Activated CD4-positive, alpha-beta T cell treated with anti-CD3 and anti-CD28 coated beads, Interleukin-2, amount 50 U/mL, for 48 hours (primary cell): ENCODE data around the gene VPREB1.
"Not testable (repeated sequence)": the region's sequence is repeated elsewhere in the genome, so short reads cannot be mapped to it uniquely, and the experiment has no call there.

Source experiments
- DNase-seq, 2 experiments: peaks; one replicate each; pipeline ENCODE4 v3.0.0-alpha.2; 2020

VPREB1 gene

GRCh38 chr22:22214819-22215329 is 29.7 kb upstream of the VPREB1 start:
- no peak for DNase-seq

DNA sequence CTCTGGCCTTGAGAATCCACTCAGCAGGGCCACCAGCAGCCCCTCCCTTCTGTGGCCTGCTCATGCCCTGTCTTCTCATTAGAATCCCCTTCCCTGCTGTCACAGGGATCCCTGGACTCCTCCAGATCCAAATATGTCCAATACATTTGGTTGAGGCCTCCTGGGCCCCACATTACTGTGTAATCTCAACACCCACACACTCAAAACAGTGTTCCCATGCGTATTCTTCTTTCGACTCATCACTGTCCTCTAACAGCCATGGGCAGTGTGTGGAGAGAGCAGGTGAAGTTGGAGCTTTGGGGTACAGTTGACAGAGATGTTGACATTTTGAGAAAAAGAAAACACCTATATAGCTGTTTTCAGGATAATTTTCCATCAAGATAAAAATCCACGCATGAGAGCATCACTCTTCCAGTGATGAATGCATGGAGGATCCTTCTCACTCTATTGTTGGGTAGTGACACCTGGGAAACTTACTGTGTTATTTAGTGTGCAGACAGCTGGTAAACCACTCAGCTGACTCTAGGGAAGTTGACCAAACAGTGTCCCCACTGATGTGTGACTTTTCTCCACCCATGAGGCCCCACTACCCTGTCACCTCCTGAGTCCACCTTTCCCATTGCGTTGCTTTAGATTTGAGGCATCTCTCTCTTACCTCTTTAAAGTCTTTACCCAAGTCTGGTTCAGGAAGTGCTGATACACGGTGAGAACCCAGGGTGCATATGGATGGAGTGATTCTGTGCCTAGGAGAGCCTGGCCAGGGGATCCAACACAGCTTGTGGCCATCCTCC is 28.7 kb upstream of the VPREB1 start:
- no peak for DNase-seq

DNA sequence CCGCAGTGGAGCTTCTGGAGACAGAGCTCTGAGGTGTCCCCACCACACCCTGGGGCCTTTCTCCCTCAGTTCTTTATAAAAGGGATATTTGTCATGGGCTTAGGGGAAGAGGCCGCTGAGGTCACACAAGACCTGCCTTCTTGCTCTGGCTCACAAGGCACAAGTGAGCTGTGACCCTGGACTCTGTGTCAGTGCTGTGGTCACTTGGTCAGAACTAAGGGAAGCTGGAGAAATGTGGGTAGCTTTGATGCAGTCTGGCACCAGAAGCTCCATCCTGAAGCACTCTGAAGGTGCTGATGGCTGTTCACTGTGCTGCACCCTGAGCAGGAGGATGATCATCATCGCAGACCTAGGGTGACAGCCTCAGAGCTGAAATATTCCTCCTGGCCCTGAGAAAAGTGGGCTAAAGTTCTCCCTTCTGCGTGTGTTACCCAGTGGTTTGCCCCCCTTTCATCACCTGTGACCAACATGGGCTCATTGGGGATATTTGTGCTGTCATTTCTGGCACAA is 28.1 kb upstream of the VPREB1 start:
- DNase-seq, result no peak

DNA sequence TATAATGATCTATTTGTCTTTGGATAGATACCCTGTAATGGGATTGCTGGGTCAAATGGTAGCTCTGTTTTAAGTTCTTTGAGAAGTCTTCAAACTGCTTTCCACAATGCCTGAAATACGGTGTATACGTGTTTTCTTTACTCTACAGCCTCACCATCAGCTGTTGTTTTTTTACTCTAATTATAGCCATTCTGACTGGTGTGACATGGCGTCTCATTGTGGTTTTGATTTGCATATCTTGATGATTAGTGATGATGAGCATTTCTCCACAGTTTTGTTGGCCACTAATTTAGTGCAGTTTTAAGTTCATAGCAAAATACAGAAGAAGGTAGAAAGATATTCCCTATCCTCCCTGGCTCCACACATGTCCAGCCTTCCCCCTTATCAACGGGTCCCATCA is 26.3 kb upstream of the VPREB1 start:
- no peak for DNase-seq

- no peak for DNase-seq
Observed at GRCh38 chr22:22219140-22219996, 25.2 kb upstream of the VPREB1 start.

GRCh38 chr22:22221043-22221442 is 23.5 kb upstream of the VPREB1 start:
- not testable (repeated sequence) for DNase-seq

DNA sequence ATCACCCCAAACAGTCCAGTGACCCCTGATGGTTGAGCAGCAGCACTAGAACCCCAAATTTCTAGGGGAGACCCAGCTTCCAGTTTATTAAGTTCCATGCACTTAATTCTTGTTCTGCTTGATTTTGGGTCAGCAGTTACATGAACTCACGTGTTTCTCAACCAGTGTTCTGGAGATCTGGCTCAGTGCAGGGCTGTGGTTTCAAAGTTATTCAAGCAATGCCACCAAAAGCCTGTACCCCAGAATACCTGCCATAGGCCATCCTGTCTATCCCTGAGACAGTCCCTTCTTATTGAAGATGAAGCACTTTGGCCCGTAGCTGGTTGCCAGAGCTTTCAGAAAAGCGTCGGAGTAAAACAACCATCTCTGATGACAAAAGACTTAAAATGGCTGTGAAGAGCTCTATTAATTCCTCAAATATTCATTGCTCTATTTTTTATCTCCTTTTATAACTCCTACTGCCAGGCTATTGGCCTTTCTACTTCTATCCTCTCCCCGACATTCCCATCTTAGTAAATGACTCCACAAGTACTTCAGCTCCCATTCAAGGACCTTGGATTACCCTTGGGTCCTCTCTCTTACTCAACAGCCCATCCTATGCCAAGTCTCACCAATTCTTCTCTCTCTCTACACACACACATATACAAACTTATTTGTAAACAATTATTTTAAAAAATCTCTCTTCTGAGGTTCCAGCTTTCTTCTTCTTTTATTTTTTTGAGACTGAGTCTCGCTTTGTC is 18.0 kb upstream of the VPREB1 start:
- no peak for DNase-seq

DNA sequence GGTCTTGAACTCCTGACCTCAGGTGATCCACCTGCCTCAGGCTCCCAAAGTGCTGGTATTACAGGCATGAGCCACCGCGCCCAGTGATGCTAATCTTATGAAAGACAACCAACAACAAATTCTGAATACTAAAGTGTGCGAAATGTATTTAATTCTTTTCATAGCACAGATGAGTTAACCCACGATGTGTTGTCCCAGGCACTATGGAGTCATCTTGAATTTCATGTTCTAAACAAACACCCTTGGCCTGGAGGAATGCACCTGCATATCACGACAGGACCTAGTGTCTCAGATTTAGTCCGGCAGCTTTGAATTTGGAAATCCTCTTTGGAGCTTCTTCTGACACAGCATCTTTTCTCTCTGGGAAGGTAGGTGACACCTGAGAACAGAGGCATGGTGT is 16.2 kb upstream of the VPREB1 start:
- no peak for DNase-seq

DNA sequence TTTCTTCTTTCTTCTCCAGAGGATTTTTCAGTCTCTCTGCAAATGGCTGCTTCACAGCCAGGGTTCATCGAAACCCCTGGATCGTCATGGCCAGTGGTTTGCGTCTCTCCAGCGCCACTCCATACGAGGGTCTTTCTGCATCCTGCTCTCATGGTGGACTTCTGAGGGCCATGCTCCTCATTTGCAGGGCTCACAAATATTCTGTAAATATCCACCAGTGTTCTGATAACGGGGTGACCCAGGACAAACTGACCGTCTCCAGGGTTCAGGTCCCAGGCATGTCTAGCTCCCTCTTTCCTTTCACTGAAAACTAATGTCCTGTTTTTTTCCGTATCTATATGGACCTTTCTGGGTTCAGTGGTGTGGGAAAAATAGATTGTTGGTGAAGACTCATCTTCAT is 15.7 kb upstream of the VPREB1 start:
- no peak for DNase-seq

- DNase-seq, result no peak
Observed at GRCh38 chr22:22229683-22230420, 14.7 kb upstream of the VPREB1 start.

GRCh38 chr22:22230438-22230837 is 14.1 kb upstream of the VPREB1 start:
- no peak for DNase-seq

- DNase-seq, result no peak
Observed at GRCh38 chr22:22233081-22233480, 11.5 kb upstream of the VPREB1 start.

- peak; percentile 71 to 80 for DNase-seq
Observed at GRCh38 chr22:22235558-22235957, 9.0 kb upstream of the VPREB1 start.

GRCh38 chr22:22237521-22237920 is 7.1 kb upstream of the VPREB1 start:
- DNase-seq, result no peak

GRCh38 chr22:22239311-22239939 is 5.2 kb upstream of the VPREB1 start:
- no peak for DNase-seq

DNA sequence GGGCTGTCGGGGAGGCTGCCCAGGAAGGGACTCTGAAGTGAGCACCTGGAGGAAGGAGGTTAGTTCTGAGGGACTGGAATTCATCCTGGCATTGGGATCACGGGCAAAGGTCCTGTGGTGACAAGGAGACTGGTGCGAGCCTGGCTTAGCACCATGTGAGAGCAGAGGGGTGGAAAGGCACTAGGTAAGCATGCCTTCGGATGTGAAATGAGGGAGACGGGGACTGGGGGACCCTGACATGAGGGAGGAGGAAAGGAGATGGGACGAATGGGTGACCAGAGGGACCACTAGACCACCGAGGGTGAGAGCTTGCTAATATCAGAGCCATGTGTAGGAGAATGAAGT is 3.1 kb upstream of the VPREB1 start:
- no peak for DNase-seq

- DNase-seq, result no peak
Observed at GRCh38 chr22:22242488-22242887, 2.1 kb upstream of the VPREB1 start.

DNA sequence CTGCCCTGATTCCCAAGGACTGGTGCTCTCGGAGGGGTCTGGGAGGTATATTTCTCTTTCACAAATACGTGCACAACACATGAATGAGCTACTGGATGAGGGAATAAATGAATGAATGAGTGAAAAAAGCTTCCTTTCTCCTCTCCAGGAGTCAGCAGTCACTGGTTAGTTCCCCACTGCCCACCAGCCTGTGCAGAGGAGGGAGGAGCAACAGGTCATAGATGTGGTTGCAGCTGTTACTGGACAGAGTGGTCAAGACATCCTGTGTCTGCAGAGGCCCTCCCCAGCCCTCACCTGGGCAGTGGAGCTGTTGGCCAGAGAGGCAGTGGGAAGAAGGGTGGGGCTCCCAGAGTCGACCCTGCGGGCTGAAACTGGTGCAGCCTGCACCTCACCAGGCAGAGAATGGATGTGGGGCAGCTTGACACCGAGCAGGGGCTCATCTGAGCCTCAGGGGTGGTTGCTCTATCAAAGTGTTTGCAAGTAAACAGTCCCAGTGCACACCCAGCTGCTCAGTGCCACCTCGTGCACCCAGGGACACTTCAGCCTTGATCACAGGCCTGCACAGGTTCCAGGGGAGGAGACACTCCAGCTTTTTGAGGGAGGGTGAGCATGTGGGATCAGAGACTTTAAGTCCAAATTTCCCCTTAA is 1.4 kb upstream of the VPREB1 start:
- DNase-seq, result no peak

GRCh38 chr22:22245256-22245909 is 797 bp downstream of the VPREB1 start:
- no peak for DNase-seq

GRCh38 chr22:22245935-22246525 is 1.4 kb downstream of the VPREB1 start:
- DNase-seq, result no peak
